Mucosa of rectum (tissue), 2 donors: Measurements from ENCODE around the gene SETD2.
"Not testable (repeated sequence)": the region's sequence is repeated elsewhere in the genome, so short reads cannot be mapped to it uniquely, and the experiment has no call there.

Experiments
- H3K27ac ChIP-seq, 2 donors: one replicate each; pipeline ENCODE4 v1.7.0; 2013; ENCODE audit warnings: inconsistent platforms in 2 of 2, low read depth in 2 of 2, low read length in 2 of 2
- H3K27me3 ChIP-seq, 2 donors: one replicate each; pipeline ENCODE4 v1.7.0; 2013; ENCODE audit warnings: low read length in 2 of 2; ENCODE audit not compliant: control insufficient read depth in 2 of 2, insufficient read depth in 2 of 2
- H3K36me3 ChIP-seq, 2 donors: one replicate each; pipeline ENCODE4 v1.7.0; 2013; ENCODE audit warnings: low read length in 2 of 2; ENCODE audit not compliant: control insufficient read depth in 2 of 2, insufficient read depth in 2 of 2
- H3K4me1 ChIP-seq, 2 donors: one replicate each; pipeline ENCODE4 v1.7.0; 2013; ENCODE audit warnings: low read length in 2 of 2, mild to moderate bottlenecking in 1 of 2; ENCODE audit not compliant: control insufficient read depth in 2 of 2, insufficient read depth in 2 of 2
- H3K4me3 ChIP-seq, 2 donors: one replicate each; pipeline ENCODE4 v1.7.0; 2013; ENCODE audit warnings: low read length in 2 of 2
- H3K9ac ChIP-seq, 2 donors: one replicate each; pipeline ENCODE4 v1.7.0; 2013; ENCODE audit warnings: low read length in 2 of 2, low read depth in 1 of 2, mild to moderate bottlenecking in 1 of 2
- H3K9me3 ChIP-seq, 2 donors: one replicate each; pipeline ENCODE4 v1.7.0; 2013; ENCODE audit warnings: low read length in 2 of 2; ENCODE audit not compliant: control insufficient read depth in 2 of 2
- donor health status: healthy.
- donor health status: Normal muscosa, but diverticular disease.

SETD2 gene

DNA sequence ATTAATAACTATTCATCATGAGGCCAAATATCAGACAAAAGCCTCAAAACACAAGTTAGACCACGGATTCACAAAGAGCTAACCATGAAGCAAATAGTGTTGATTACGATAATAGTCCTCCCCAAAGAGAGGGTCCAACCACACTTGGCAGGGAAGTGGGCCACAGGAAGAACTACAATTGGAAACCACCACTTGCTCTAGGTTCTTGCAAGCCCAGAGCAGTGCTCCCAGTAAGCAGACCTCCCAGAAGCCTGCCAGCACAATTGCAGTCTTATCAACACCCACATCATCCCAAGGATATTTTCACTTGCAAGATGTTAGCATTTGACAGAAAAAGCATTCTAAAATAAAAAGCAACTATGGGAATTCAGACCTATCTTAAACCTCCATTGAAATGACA is 11.3 kb downstream of the SETD2 start:
- peaks cover 3 to 4% of the 10 kb centered on the region in 2 donors for H3K4me1 ChIP-seq

DNA sequence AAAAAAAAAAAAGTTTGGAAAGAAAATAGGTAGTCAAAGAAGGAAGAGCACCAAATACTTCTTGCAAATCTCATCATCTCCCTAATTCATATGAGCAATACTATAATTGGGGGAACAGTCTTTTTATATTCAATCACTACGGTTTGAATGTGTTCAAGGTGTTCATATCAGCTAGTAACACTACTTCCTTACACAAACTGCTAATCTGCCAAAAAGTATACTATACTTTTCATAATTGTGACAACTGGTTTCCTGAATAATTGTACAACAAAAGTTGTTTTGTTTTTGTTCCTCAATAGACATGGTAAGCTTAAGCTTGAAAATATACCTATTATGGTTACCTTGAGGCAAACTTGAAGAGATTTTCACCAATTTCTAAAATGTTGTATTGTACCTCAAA is 12.1 kb downstream of the SETD2 start:
- Histone ChIP-seq H3K27ac (no peak overlapping the region), H3K4me1 (peaks cover under 1 to 3% of the 10 kb centered on the region in 2 donors), H3K36me3 (no peaks in the 10 kb centered on the region), H3K9me3 (no peaks in the 10 kb centered on the region), H3K4me3 (no peak overlapping the region), H3K9ac (no peak overlapping the region), H3K27me3 (no peaks in the 10 kb centered on the region)

More for the DNA sequence above, 11.3 kb downstream of the SETD2 start:
- no peak overlapping the region for H3K9ac ChIP-seq
- no peaks in the 10 kb centered on the region for H3K27me3 ChIP-seq
- no peaks in the 10 kb centered on the region for H3K9me3 ChIP-seq
- no peaks in the 10 kb centered on the region for H3K36me3 ChIP-seq
- no peak overlapping the region for H3K4me3 ChIP-seq
- no peak overlapping the region for H3K27ac ChIP-seq

DNA sequence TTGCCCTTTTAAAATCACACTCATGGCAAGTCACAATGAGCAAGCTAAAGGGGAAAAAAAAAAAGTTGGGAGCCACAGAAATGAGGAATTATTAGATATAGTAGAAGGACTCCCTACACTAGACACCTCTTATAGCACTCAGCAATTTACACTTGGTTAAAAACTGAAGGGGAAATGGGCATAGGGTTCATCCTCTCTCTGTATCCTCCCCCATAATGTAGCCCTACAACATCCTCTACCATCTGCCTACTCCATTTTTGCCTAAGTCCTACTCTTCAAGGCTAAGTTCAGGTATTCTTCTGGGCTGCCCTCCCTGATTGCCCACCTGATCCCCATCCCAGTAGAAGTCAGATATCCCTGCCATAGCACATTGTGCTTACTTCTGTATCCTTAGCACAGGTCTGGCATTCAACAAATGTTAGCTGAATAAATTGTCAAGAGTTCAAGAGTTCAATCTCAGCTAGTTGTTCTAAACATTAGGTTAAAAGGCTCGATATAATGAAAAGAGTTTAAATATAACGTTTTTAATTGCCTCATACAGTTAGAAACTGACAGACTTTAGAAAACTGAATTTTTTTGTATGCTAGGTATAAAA is 14.5 kb downstream of the SETD2 start:
- Histone ChIP-seq H3K4me3 (no peak overlapping the region), H3K4me1 (no peaks in the 10 kb centered on the region), H3K36me3 (no peaks in the 10 kb centered on the region), H3K9me3 (no peaks in the 10 kb centered on the region), H3K27me3 (no peaks in the 10 kb centered on the region), H3K27ac (no peak overlapping the region), H3K9ac (no peak overlapping the region)

DNA sequence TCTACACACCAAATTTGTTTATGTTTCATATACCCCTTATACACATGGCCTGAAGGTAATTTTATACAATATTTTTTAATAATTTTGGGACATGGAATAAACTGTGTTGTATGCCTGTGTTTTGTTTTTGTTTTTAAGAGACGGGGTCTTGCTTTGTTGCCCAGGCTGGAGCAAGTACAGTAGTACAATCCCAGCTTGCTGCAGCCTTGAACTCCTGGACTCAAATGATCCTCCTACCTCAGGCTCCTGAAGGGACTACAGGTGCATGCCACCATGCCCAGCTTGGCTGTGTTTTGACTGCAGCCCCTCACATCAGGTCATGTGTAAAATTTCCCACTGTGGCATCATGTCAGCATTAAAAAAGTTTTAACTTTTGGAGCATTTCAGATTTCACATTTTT is 18.6 kb downstream of the SETD2 start:
- Histone ChIP-seq H3K4me1 (peaks cover 8 to 10% of the 10 kb centered on the region in 2 donors), H3K27ac (no peak overlapping the region), H3K9ac (no peak overlapping the region), H3K9me3 (no peaks in the 10 kb centered on the region), H3K27me3 (no peaks in the 10 kb centered on the region), H3K36me3 (peaks cover 0 to 3% of the 10 kb centered on the region in 2 donors), H3K4me3 (no peak overlapping the region)

DNA sequence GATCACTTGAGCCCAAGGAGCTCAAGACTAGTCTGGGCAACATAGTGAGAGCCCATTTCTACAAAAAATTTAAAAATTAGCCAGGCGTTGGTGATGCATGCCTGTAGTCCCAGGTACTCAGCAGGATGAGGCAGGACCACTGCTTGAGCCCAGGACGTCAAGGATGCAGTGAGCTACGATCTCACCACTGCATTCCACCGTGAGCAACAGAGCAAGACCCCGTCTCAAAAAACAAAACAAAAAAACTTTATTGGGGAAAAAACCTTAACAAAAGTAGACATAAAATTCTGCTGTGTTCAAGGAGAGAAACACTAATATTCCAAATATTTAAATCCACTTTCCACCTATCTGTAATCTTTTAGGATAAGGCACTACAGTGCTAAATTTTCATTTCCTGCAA is 20.8 kb downstream of the SETD2 start:
- Histone ChIP-seq H3K9ac (no peak overlapping the region), H3K27ac (no peak overlapping the region), H3K27me3 (no peaks in the 10 kb centered on the region), H3K9me3 (no peaks in the 10 kb centered on the region), H3K4me1 (peaks cover 8 to 10% of the 10 kb centered on the region in 2 donors), H3K4me3 (no peak overlapping the region), H3K36me3 (peaks cover 0 to 3% of the 10 kb centered on the region in 2 donors)

DNA sequence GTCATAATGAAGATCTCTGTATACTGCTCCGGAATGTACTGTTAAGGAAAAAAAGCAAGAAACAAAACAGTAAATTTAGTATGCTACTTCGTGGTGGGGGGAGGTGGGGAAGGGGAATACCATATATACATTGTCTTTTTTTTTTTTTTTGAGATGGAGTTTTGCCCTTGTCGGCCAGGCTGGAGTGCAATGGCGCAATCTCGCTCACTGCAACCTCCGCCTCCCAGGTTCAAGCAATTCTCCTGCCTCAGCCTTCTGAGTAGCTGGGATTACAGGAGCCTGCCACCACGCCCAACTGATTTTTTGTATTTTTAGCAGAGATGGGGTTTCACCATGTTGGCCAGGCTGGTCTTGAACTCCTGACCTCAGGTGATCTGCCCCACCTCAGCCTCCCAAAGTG is 21.4 kb downstream of the SETD2 start:
- H3K27me3 ChIP-seq, H3K4me3 ChIP-seq, H3K9me3 ChIP-seq, H3K36me3 ChIP-seq, H3K9ac ChIP-seq, H3K27ac ChIP-seq: not testable (repeated sequence)
- peaks cover 8 to 10% of the 10 kb centered on the region in 2 donors for H3K4me1 ChIP-seq

DNA sequence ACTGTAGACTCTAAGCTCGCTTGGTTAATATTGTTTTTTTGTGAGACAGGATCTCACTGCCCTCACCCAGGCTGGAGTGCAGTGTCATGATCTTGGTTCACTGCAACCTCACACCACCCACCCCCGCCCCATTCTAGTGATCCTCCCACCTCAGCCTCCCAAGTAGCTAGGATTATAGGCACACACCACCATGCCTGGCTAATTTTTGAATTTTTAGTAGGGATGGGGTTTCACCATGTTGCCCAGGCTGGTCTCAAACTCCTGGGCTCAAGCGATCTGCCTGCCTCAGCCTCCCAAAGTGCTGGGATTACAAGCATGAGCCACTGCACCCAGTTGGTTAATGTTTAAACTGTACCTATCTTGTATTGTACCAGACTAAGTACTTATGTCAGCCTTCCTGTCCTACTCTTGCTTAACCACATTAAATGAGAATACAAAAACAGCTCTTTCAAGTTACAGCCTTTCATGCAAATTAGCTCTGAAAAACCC is 22.9 kb downstream of the SETD2 start:
- peaks cover 8 to 10% of the 10 kb centered on the region in 2 donors for H3K4me1 ChIP-seq
- not testable (repeated sequence) for H3K9ac ChIP-seq, H3K27me3 ChIP-seq, H3K36me3 ChIP-seq, H3K27ac ChIP-seq, H3K9me3 ChIP-seq
- H3K4me3 ChIP-seq = peak overlapping the region in 1 of 2 donors; percentile 10

DNA sequence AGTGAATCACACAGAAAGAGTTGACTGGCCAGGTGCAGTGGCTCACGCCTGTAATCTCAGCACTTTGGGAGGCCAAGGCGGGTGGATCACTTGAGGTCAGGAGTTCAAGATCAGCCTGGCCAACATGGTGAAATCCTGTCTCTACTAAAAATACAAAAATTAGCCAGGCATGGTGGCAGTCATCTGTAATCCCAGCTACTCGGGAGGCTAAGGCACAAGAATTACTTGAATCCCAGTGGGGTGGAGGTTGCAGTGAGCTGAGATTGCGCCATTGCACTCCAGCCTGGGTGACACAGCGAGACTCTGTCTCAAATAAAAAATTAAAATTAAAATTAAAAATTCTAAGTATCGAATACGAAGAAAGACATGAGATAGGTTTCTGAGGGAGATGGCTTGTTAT is 23.4 kb downstream of the SETD2 start:
- H3K9ac ChIP-seq, H3K36me3 ChIP-seq, H3K27me3 ChIP-seq, H3K9me3 ChIP-seq, H3K4me3 ChIP-seq, H3K27ac ChIP-seq: not testable (repeated sequence)
- H3K4me1 ChIP-seq = peaks cover 8 to 10% of the 10 kb centered on the region in 2 donors

DNA sequence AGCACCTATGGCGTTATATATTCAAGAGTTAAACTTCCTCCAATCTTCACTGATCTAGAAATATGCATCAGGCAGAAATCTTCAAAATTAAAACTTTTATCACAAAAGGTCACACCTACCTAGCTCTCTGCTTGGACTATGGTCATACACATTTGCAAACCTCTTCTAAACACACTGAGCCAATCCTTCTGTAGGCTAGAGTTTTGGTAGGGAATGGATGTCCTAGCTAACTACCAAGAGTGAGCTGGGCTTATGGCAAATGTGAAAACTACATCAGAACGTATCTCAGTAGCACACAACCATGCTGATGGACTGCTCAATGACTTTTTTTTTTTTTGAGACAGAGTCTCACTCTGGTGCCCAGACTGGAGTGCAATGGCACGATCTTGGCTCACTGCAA is 29.6 kb downstream of the SETD2 start:
- no peaks in the 10 kb centered on the region for H3K4me1 ChIP-seq
- no peak overlapping the region for H3K4me3 ChIP-seq
- no peak overlapping the region for H3K27ac ChIP-seq
- H3K36me3 ChIP-seq = no peaks in the 10 kb centered on the region
- no peaks in the 10 kb centered on the region for H3K27me3 ChIP-seq
- H3K9me3 ChIP-seq = no peaks in the 10 kb centered on the region
- no peak overlapping the region for H3K9ac ChIP-seq

DNA sequence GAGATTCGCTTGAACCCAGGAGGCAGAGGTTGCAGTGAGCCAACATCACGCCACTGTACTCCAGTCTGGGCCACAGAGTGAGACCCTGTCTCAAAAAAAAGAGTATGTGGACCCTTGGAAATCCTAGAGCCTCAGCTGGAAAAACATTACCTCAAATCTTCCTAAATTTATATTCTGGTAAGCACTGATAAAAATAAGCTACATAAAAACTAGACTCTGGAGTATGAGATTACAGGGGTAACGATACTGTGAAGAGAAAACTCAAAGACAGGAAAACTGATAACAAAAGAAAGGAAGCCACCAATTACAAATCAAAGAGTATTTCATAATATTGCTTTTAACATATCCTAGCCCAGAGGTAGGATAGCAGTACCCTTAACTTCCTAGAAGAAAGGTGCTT is 30.3 kb downstream of the SETD2 start:
- Histone ChIP-seq H3K9ac (no peak overlapping the region), H3K4me1 (no peaks in the 10 kb centered on the region), H3K4me3 (no peak overlapping the region), H3K27me3 (no peaks in the 10 kb centered on the region), H3K36me3 (no peaks in the 10 kb centered on the region), H3K27ac (no peak overlapping the region), H3K9me3 (no peaks in the 10 kb centered on the region)

DNA sequence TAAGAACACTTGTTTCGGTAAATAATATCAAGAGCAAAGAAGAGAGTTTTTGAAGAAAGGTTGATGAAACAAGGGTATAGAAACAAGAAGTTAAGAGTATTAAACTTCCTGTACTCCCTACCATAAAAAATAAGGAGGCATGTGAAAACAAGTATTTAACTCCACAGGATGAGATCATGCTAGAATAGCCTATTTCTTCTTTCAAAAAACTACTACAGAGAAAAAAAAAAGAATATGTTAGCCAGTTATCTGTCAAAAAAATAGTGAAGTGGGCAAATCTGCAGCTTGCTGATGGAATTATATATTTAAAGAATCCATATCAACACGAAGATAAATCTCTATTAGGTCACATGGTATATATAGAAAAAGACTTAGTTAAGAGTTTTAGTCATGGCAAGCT is 33.4 kb downstream of the SETD2 start:
- no peak overlapping the region for H3K4me3 ChIP-seq
- H3K9me3 ChIP-seq = no peaks in the 10 kb centered on the region
- H3K4me1 ChIP-seq = no peaks in the 10 kb centered on the region
- H3K9ac ChIP-seq = no peak overlapping the region
- H3K36me3 ChIP-seq = no peaks in the 10 kb centered on the region
- no peak overlapping the region for H3K27ac ChIP-seq
- H3K27me3 ChIP-seq = no peaks in the 10 kb centered on the region
